ENCODE results near the gene LTA.
A peak's percentile ranks its signal among the peaks of the same experiment; 100 is the strongest.
"Not testable (repeated sequence)": the region's sequence is repeated elsewhere in the genome, so short reads cannot be mapped to it uniquely, and the experiment has no call there.

Gene LTA

DNA sequence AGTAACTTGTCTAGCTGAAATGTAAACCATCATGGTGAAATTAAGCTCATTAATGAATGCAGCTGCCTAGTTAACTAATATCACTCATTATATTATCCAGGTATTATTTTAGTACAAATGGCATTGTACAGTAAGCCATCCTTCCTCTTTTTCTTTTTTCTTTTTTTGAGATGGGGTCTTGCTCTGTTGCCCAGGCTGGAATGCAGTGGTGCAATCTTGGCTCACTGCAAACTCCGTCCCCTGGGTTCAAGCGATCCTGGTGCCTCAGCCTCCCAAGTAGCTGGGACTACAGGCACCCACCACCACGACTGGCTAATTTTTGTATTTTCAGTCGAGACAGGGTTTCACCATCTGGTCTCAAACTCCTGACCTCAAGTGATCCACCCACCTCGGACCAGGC is 18.6 kb downstream of the LTA start:
- DNase-seq: not testable (repeated sequence)

DNA sequence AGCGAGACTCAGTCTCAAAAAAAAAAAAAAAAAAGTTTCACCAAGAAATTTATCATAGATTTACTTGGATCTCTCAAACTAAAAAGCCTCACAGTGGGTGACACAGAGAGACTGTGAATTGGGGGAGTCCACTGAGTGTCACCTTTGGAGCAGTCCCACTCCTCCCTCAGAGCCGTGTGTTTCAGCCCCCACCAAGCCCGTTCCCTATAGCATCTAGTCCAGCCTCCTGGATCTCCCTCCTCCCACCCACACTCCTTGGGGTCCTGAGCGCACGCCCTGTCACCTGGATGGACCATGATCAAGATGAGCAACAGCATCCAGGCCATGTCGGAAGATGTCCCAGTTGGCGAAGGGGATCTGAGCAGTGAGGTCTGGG is 20.3 kb downstream of the LTA start:
- no peak for DNase-seq

DNA sequence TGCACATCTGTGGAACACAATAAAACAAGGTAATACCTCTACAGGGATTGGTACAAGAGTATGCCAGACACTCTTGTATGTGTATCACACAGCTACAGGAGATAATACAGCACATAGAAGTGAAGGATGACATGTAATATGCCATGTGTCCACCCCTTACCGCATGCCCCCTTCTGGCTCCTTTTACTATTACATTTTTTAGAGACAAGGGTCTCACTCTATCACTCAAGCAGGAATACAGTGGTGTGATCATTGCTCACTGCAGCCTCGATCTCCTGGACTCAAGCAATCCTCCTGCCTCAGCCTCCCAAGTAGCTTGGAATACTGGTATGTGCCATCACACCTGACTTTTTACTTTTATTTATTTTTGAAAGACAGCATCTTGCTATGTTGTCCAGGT is 24.9 kb downstream of the LTA start:
- DNase-seq: peak; percentile 19

DNA sequence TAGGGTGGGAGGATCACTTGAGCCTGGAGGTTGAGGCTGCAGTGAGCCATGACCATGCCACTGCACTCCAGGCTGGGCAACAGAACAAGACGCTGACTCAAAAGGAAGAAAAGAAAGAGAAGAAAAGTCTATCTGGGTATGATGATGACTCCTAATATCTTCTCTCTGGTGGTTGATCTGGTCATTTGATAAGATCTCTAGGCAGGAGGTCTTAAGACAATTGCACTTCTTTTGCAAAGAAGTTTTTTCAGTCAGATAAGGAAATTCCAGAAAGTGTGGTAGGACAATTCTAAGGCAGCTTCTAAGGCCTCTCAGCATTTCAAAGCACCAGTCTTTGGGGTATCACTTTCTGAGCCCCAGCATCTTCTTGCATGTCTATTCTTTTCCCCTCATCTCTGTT is 35.2 kb downstream of the LTA start:
- no peak for DNase-seq

DNA sequence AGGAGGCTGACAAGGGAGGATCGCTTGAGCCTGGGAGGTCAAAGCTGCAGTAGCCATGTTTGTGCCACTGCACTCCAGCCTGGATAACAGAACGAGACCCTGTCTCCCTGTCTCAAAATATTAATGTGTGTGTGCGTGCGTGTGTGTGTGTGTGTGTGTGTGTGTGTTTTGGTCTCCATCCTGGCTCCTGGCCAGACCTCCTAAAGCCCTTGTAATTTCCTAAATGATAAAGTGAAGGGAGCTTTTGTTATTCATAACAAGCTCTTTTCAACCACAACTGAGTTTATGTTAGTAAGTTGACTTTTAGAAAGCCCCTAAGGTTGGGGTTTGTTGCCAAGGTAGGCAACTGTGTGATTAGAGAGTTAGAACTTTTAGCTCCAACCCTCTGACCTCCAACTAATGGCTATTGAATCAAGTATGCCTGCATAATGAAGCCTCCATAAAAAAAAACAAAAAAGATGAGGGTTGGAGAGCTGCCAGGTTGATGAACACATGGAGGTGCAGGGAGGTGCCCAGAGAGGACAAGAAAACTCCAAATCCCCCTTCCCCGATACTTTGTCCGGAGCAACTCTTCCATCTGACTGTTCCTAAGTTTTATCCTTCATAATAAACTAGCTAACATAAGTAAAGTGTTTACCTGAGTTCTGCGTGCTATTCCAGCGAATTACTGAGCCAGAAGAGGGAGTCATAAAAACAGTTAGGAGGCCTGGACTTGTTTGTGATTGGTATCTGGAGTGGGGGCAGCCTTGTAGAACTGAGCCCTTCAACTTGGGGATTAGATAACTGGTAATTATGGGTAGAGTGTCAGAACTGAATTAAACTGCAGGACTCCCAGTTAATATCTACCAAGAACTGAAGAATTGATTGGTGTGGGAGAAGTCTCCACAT is 37.7 kb downstream of the LTA start:
- DNase-seq: no peak

DNA sequence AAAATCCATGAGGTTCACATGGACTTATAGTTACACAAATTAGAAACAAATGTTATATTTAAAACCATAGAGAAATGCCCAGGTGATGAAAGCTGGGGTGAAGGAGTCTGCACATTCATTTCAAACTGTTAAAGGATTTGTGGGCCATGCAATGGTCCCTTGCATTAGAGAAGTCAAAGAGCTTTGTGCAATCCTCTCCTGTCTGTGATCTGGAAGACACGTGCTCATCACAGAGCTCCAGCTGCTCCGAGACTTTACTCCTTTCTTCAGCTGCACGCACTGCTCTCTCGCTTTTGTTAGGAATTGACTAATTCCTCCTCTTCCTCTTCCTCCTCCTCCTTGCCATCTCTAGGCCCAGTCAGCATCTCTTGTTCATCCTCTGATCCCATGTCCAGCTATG is 38.9 kb downstream of the LTA start:
- no peak for DNase-seq

DNA sequence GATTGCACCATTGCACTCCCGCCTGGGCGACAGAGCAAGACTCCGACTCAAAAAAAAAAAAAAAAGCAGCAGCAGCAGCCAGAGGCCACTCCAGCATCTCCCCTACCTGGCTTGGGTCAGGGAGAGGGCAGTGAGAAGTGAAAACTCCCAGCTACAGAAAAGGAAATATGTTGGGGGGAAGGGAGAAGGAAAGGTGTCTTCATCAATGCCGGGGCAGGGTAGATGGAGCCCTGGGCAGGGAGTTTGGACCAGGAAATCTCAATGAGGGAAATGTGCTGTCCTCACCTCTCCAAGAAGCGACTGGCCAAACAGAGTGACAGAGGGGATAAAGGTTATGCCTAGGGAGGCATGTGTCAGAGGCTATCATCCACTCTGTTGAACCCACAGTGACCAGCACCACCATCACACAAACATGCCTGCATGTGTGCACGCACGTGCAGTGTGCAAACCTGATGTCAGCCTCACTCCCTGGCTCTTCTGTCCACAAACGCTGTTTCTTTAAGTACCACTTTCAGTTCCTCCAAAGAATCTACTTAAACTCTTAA is 42.1 kb downstream of the LTA start:
- no peak for DNase-seq

DNA sequence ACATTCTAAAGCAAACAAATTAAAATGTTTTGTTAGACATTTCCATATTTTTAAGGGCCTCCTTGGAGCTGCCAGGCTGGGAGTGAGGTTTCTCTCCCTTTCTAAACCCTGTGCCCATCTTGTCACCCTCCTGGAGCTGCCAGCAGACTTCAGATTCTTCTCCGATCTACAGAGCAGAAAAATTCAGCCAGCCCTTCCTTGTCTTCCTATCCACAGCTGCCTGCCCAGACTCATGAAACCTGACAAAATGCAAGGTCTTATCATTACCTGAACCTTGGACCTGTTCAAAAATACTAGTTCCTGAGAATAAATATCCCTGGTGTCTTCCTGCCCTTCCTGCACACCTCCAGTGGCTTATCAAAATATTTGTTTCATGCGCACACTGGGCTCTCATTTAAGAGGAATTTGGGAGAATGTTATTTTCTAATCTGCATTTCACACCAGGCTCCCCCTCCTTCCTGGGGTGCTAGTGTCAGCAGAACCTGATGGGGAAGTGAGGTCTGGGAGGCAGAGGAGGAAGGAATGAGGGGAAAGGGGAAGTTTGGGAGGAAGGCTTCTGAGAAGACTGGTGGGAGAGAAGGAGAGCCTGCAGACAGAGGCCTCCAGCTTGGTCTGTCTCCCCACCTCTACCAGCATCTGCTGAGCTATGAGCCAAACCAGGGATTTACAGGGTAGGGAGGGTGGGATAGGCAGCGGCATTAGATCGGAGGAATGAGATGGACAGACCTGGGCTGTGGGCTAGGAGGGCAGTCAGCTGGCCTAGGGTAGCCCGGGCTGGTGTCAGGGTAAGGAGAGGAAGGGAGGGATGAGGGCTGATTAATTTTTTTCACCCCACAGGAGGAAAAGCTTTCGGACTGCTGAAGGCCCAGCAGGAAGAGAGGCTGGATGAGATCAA is 42.8 kb downstream of the LTA start, which contains the start of gene AIF1:
Gene AIF1 (plus strand): TSS at position 551 of the 895 bp plus-strand sequence. CDS start 96 bp downstream, at position 647.
- DNase-seq: no peak

DNA sequence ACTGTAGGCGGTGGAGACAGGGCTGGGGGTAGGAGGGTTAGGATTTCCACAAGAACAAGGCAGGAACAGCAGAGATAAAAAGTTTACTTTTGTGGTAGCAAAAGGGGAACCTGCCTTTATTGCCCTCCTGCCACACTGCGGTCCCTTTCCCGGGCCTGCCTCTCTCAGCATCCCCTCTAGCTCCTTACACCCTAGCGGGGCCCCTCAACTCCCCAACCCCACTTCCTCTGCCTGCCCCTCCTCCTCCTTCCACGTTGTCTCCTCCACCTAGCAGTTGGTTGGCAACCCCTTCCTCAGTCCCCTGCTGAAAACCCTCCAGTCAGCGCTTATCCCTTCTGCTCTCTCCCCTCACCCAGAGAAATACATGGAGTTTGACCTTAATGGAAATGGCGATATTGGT is 43.7 kb downstream of the LTA start:
- no peak for DNase-seq

DNA sequence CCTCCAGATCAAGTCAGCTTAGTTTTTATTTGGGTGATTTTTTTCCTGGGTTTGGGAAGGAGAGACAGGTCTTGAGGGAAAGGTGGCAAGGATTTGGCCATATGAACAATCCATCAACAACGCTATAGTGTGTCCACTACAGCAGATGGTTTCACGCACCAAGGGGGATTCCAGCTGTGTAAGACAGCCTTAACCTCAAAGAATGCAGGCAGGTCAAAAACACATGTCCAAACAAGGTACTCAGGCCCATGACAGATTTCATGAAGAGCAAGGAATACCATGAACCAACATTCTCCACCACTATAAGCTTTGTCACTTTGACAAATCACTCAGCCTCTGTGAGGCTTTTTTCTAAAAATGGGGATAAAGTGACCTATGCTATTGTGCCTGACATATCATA is 44.9 kb downstream of the LTA start:
- no peak for DNase-seq

DNA sequence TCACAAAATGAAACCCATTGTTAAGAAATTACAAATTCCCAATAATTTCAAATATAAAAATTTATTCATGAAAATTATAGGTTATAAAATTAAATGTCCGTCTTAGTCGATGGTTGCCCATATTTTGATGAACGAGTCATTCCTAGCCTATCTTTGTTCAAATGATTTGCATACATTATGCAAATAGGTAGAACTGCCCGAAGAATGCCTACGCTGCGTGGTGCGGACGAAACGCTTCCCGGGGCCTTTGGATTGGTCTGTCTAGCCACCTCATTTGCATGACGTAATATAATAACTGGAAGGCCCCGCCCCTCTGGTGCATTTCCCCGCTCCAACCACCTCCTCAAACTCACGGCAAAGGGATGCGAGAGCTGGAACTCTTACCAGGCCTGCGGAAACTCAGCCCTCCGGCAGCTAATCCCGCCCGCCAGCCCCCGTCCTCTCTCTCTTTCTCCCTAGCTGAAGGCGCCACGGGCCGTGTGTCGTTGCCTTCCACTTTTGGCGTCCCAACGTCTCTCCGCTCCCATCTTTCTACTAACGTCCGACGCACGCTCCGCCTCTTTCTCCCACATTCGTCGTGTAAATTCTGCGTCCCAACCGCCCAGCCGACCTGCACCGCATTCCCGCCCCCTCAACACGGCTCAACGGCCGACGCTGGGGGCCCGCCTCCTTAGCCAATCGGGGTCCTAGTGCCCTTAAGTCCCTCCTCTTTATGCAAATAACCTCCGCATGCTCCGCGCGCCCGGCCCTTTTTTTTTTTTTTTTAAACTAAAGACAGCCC is 47.9 kb downstream of the LTA start:
- DNase-seq: peak; percentile 94

DNA sequence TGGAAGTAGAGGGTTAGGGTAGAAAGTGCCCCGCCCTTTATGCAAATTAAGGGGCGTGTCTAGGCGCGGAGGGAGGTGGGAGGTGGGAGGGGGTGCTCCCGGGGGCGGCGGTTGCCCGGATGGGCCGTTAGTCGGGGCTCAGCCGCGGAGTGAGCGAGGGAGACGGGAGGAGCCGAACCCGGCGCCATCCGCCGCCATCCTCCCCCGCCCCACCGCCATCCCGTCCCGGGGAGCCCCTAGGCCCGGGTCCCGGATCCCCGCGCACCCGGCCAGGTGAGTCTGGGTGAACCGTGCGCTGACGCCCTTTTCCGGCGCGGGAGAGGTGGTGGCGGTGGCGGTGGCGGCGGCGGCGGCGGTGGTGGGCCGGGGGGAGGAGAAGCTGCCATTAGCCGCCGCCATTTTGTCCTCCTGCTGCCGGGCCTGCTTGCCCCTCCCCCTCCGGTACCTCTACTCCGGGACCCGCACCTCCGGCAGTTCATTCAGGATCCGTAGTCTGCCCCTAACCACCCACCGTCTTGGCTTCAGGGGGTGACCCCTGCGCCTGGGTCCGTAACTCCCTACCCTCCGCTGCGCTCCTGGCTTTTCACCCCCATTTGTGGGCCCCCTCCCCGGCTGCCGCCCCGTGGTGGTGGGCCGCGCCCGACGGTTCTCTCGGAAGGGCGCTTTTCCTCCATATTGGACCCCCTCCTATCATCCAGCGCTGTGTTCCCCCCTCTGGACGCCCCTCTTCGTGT is 48.7 kb downstream of the LTA start, which contains the start of gene PRRC2A:
Gene PRRC2A (plus strand): TSS at position 130 of the 734 bp plus-strand sequence. CDS start 2,075 bp downstream, outside the sequence.
- no peak for DNase-seq

DNA sequence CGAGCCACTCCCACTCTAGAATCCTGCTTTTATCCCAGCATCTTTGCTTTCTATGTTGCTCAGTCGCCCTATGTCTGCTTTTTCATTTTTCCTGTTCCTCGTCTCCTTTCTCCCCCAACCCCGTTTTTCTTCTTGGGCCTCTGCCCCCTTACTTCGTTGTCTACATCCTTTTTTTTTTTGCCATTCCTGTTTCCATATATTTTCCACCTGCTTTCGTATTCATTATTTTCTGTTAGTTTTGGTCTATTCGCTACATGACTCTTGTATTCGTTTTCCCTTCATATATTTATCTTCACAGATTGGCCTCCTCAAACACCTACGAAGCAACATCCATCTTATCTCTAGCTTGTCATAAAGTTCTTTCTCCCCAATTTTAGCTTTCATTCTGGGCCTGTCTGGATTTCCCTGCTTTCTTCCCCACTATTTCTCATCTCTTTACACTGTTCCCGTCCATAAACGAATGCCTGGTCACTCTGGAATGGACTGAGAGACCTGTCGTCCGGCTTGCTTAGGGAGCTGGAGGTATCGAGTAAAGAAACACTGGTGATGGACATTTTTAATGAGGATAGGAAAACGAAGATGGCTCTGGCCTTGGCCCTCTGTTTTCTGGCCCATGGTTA is 49.3 kb downstream of the LTA start:
- DNase-seq: no peak

DNA sequence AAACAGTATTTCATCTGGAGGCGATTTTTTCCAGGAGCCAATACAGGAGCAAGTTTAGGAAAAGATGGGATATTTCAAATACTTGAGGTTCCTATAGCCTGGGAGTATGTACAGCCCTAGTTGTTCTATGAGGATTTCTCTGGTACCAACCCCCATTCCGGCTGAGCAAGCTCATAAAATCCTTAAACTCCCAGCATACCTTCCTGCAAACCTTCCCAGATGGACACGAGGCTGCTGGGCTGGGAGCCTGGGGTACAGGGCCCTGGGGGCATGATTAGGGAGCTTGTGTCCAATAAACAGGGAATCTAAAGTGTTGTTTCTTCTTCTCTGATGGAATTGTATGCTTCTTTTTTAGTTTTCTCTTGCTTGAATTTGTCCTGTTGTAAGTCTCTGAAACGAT is 49.9 kb downstream of the LTA start:
- DNase-seq: no peak

DNA sequence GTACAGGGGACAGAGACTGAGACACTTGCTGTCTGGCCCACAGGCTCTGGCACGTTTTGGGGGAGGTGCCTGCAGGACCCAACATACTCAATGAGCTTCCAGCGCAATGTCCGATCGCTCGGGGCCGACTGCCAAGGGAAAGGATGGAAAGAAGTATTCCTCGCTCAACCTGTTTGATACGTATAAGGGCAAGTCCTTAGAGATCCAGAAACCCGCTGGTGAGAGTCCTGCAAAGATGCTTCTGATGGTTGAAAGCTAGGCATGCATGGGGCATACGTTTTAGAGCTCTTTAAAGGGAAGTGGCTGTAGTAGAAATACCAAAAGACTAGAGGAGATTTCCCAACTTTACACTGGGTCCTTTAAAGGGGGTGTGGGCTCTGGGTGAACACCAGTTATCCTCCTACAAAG is 50.6 kb downstream of the LTA start:
- no peak for DNase-seq

Data from NCI-H524 treated with DMSO at 0.1 percent for 48 hours (cell line).